HEK293 (cell line): Measurements from ENCODE around the gene OR1F1.

Source experiments
- AEBP2 ChIP-seq: fragments of 450-650 bp; formaldehyde crosslinking; IDR thresholded peaks from 2 replicates; pipeline ENCODE4 v1.5.1; 2016; ENCODE audit warnings: missing biosample characterization, missing genetic modification characterization, borderline replicate concordance
- EGR2 ChIP-seq: fragments of 450-650 bp; formaldehyde crosslinking; IDR thresholded peaks from 2 replicates; pipeline ENCODE4 v1.5.1; 2016; ENCODE audit warnings: low read depth, missing biosample characterization, missing genetic modification characterization
- INSM2 ChIP-seq: fragments of 450-650 bp; formaldehyde crosslinking; IDR thresholded peaks from 2 replicates; pipeline ENCODE4 v1.5.1; 2016; ENCODE audit warnings: missing biosample characterization, missing genetic modification characterization
- PRDM4 ChIP-seq: fragments of 450-650 bp; formaldehyde crosslinking; IDR thresholded peaks from 2 replicates; pipeline ENCODE4 v1.5.1; 2017; ENCODE audit warnings: missing biosample characterization, missing genetic modification characterization
- TRIM28 ChIP-seq: IDR thresholded peaks from 2 replicates; pipeline ENCODE4 v1.6.1; 2011; ENCODE audit warnings: low read length, control low read depth, borderline replicate concordance
- TSHZ1 ChIP-seq: fragments of 450-650 bp; formaldehyde crosslinking; IDR thresholded peaks from 2 replicates; pipeline ENCODE4 v1.5.1; 2016; ENCODE audit warnings: missing biosample characterization, missing genetic modification characterization, borderline replicate concordance
- ZBTB44 ChIP-seq: fragments of 450-650 bp; IDR thresholded peaks from 2 replicates; pipeline ENCODE4 v1.5.1; 2018; ENCODE audit warnings: missing biosample characterization, mild to moderate bottlenecking, missing genetic modification characterization
- ZEB2 ChIP-seq: fragments of 450-650 bp; formaldehyde crosslinking; IDR thresholded peaks from 2 replicates; pipeline ENCODE4 v1.5.1; 2016; ENCODE audit warnings: missing biosample characterization, missing genetic modification characterization
- ZNF112 ChIP-seq: fragments of 450-650 bp; formaldehyde crosslinking; IDR thresholded peaks from 2 replicates; pipeline ENCODE4 v1.5.0; 2017; ENCODE audit warnings: missing biosample characterization, missing genetic modification characterization
- ZNF146 ChIP-seq: fragments of 450-650 bp; formaldehyde crosslinking; IDR thresholded peaks from 2 replicates; pipeline ENCODE4 v1.5.1; 2016; ENCODE audit warnings: missing biosample characterization, missing genetic modification characterization
- ZNF174 ChIP-seq: fragments of 450-650 bp; formaldehyde crosslinking; IDR thresholded peaks from 2 replicates; pipeline ENCODE4 v1.5.0; 2017; ENCODE audit warnings: missing biosample characterization, mild to moderate bottlenecking, missing genetic modification characterization
- ZNF24 ChIP-seq: fragments of 450-650 bp; formaldehyde crosslinking; IDR thresholded peaks from 2 replicates; pipeline ENCODE4 v1.5.1; 2016; ENCODE audit warnings: missing biosample characterization, missing genetic modification characterization
- ZNF274 ChIP-seq, 2 experiments: fragments of 200-500 bp in 1 of 2; fragments of 450-650 bp in 1 of 2; sonication (Bioruptor generic) in 1 of 2; formaldehyde crosslinking in 1 of 2; IDR thresholded peaks; 2 replicates each; pipeline versions ENCODE4 v1.5.1 to v1.6.1; 2014 to 2016; ENCODE audit warnings: borderline replicate concordance in 1 of 2, inconsistent platforms in 1 of 2, low read length in 1 of 2, missing biosample characterization in 1 of 2, missing genetic modification characterization in 1 of 2
- ZNF302 ChIP-seq: fragments of 450-650 bp; formaldehyde crosslinking; IDR thresholded peaks from 2 replicates; pipeline ENCODE4 v1.5.1; 2016; ENCODE audit warnings: missing biosample characterization, missing genetic modification characterization, low read depth
- ZNF324 ChIP-seq: fragments of 450-650 bp; formaldehyde crosslinking; IDR thresholded peaks from 2 replicates; pipeline ENCODE4 v1.5.1; 2016; ENCODE audit warnings: missing biosample characterization, missing genetic modification characterization
- ZNF366 ChIP-seq: fragments of 450-650 bp; formaldehyde crosslinking; conservative IDR thresholded peaks from 2 replicates; pipeline ENCODE4 v1.5.1; 2016; ENCODE audit warnings: missing biosample characterization, missing genetic modification characterization
- ZNF398 ChIP-seq: fragments of 450-650 bp; formaldehyde crosslinking; IDR thresholded peaks from 2 replicates; pipeline ENCODE4 v1.5.1; 2017; ENCODE audit warnings: missing biosample characterization, missing genetic modification characterization
- ZNF404 ChIP-seq: fragments of 450-650 bp; formaldehyde crosslinking; IDR thresholded peaks from 2 replicates; pipeline ENCODE4 v1.5.1; 2017; ENCODE audit warnings: missing biosample characterization, missing genetic modification characterization
- ZNF514 ChIP-seq: fragments of 450-650 bp; formaldehyde crosslinking; IDR thresholded peaks from 2 replicates; pipeline ENCODE4 v1.5.1; 2016; ENCODE audit warnings: missing biosample characterization, missing genetic modification characterization
- ZNF561 ChIP-seq: fragments of 450-650 bp; IDR thresholded peaks from 2 replicates; pipeline ENCODE4 v1.5.1; 2018; ENCODE audit warnings: missing biosample characterization, missing genetic modification characterization, borderline replicate concordance
- ZNF660 ChIP-seq: fragments of 450-650 bp; IDR thresholded peaks from 2 replicates; pipeline ENCODE4 v1.5.1; 2018; ENCODE audit warnings: missing biosample characterization, mild to moderate bottlenecking, missing genetic modification characterization
- ZNF670 ChIP-seq: fragments of 450-650 bp; formaldehyde crosslinking; IDR thresholded peaks from 2 replicates; pipeline ENCODE4 v1.5.1; 2016; ENCODE audit warnings: missing biosample characterization, missing genetic modification characterization, low read depth
- ZNF777 ChIP-seq: fragments of 450-650 bp; formaldehyde crosslinking; IDR thresholded peaks from 2 replicates; pipeline ENCODE4 v1.5.1; 2017; ENCODE audit warnings: missing biosample characterization, missing genetic modification characterization, borderline replicate concordance
- TF ChIP-seq, protein P1 (sequence below): fragments of 450-650 bp; formaldehyde crosslinking; IDR thresholded peaks from 2 replicates; pipeline ENCODE4 v1.5.1; 2016; ENCODE audit warnings: missing biosample characterization, missing genetic modification characterization

Gene OR1F1

DNA sequence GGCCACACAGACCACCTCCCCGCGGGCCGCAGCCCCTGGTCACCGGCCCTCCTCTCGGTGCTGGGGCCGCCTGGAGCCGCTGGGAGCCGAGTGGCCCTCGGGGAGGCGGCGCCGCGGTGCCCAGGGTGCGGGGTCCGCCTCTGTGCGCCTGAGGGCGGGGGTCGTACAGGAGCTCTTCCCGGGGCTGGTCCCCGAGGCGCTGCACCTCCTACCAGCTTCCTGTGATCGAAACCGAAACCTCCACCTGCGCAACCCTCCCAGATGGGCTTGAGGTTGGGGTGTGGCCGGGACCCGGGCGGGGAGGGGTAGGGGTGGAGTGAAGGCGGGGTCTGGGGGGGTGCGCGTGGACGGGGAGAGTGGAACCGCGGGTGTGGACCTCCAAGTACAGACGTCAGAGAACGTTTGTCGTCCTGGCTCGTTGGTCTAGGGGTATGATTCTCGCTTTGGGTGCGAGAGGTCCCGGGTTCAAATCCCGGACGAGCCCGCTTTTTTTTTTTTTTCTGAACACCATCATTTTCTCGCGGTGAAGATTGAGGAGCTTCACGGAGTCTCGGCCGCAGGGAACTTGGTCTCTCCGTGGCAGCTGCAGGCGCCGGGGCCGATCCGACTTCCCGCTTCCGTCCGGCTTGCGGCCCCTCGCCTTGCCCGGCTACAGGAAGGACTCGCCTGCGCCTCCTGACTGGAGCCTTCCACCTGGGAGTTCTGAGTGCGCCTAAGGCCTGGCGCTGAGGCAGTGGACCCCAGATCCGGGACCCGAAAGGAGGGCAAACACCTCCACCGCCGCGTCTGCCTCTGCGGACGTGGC is 29.3 kb upstream of the OR1F1 start (continued):
- TF ChIP-seq ZNF404 (no peak), AEBP2 (tag by site-specific recombination) (no peak), ZNF274 (IDR thresholded peaks at IDR 0.05; ENCODE audit: low read length) (no peak), ZNF274 (tag by site-specific recombination; IDR thresholded peaks at IDR 0.05; ENCODE audit: borderline replicate concordance) (no peak), ZNF777 (tag by site-specific recombination) (0 out of 2 replicates have a peak, but pooled peaks have one; percentile 7), ZNF561 (peak; percentile 78), ZNF146 (tag by site-specific recombination) (no peak), ZNF514 (tag by site-specific recombination) (no peak), ZNF324 (tag by site-specific recombination) (peak; percentile 91; the same call in 1 of the 2 replicates), TSHZ1 (tag by site-specific recombination) (peak; percentile 66; the same call in 1 of the 2 replicates), ZNF670 (tag by site-specific recombination) (no peak), ZNF24 (peak; percentile 93), ZEB2 (tag by site-specific recombination) (peak; percentile 97), ZNF112 (tag by site-specific recombination) (no peak), INSM2 (tag by site-specific recombination) (peak; percentile 51), PRDM4 (tag by site-specific recombination) (peak; percentile 68), ZNF660 (tag by site-specific recombination) (peak; percentile 94), TRIM28 (no peak), EGR2 (tag by site-specific recombination) (peak; percentile 64; the same call in 1 of the 2 replicates), ZBTB44 (peak; percentile 60; the same call in 1 of the 2 replicates), ZNF302 (tag by site-specific recombination) (no peak), ZNF398 (tag by site-specific recombination) (peak; percentile 72), ZNF366 (tag by site-specific recombination) (no peak), ZNF174 (tag by site-specific recombination) (no peak)
- TF ChIP-seq, protein P1, sequence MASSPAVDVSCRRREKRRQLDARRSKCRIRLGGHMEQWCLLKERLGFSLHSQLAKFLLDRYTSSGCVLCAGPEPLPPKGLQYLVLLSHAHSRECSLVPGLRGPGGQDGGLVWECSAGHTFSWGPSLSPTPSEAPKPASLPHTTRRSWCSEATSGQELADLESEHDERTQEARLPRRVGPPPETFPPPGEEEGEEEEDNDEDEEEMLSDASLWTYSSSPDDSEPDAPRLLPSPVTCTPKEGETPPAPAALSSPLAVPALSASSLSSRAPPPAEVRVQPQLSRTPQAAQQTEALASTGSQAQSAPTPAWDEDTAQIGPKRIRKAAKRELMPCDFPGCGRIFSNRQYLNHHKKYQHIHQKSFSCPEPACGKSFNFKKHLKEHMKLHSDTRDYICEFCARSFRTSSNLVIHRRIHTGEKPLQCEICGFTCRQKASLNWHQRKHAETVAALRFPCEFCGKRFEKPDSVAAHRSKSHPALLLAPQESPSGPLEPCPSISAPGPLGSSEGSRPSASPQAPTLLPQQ (tag by site-specific recombination): peak; percentile 93
